ENCODE measurements around the gene PROB1. TPM values are rescaled to one million over a fixed set of nuclear protein-coding genes. Genes with fewer than 3 reads are reported as not detected.

Gene PROB1
- total and polyA plus RNA-seq, 2 of the 13 experiments (the other 11 are each of a cell fraction or from before 2014, with no cell fraction given): 0.69 to 1.1 TPM

DNA sequence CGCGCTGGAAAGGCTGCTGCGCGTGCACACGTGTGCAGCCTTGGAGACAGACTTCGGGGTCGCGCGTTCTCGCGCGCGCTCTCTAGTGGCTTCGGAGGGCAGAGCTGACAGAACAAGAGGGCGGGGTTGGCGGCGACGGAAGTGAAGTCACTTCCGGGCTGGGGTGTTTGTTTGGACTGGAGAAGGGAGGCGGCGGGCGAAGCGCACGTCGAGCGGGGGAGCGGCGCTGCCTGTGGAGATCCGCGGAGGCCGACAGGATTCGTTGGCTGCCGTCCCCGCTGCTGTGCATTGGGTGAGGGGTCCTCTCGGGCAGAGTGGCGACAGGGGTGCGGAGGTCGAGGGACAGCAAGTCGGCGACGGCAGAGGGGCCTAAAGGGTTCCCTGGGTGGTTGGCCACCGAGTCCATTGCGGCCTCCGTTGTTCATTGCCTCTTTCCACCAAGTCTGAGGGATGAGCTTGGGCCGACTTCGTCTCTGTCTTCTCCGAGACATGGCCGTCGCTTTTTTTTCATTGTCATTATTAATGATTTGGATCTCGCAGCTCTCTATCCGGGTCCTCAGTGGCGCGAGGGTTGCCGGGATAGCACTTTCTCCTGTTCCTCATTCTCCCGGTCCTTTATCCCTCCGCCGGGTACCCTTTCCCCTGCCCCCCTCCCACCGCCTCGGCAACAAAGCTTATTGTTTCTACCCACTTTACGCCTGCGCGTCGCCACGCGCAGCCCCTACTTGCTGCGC, 53.0 kb downstream of the PROB1 start, which contains the start of gene PAIP2 (continued):
- TF ChIP-seq, protein P1, sequence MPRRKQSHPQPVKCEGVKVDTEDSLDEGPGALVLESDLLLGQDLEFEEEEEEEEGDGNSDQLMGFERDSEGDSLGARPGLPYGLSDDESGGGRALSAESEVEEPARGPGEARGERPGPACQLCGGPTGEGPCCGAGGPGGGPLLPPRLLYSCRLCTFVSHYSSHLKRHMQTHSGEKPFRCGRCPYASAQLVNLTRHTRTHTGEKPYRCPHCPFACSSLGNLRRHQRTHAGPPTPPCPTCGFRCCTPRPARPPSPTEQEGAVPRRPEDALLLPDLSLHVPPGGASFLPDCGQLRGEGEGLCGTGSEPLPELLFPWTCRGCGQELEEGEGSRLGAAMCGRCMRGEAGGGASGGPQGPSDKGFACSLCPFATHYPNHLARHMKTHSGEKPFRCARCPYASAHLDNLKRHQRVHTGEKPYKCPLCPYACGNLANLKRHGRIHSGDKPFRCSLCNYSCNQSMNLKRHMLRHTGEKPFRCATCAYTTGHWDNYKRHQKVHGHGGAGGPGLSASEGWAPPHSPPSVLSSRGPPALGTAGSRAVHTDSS (CRISPR knock-in tag; conservative IDR thresholded peaks at IDR 0.05): no peak
- TF ChIP-seq TARDBP (CRISPR knock-in tag; IDR thresholded peaks at IDR 0.05) (peak; percentile 74), ZNF724P (CRISPR knock-in tag; IDR thresholded peaks at IDR 0.05; ENCODE audit: borderline replicate concordance) (peak; percentile 68; the same call in 1 of the 2 replicates), XBP1 (CRISPR knock-in tag; IDR thresholded peaks at IDR 0.05) (no peak), ZMYM4 (CRISPR knock-in tag; IDR thresholded peaks at IDR 0.05) (peak; percentile 61; the same call in 1 of the 2 replicates), ARNTL (CRISPR knock-in tag; IDR thresholded peaks at IDR 0.05) (peak; percentile 87), ZNF644 (CRISPR knock-in tag; IDR thresholded peaks at IDR 0.05; ENCODE audit: low read depth) (no peak), SALL1 (CRISPR knock-in tag; IDR thresholded peaks at IDR 0.05) (peak; percentile 73), PCBP2 (optimal IDR thresholded peaks at IDR 0.05; ENCODE audit: low read depth, low read length, poor library complexity, severe bottlenecking) (no peak), NFYC (CRISPR knock-in tag; IDR thresholded peaks at IDR 0.05) (no peak), TMF1 (CRISPR knock-in tag; IDR thresholded peaks at IDR 0.05; ENCODE audit: low read depth) (peak; percentile 79), BHLHE40 (IDR thresholded peaks at IDR 0.05; ENCODE audit: low read length) (peak; percentile 77; the same call in 1 of the 2 replicates), GZF1 (CRISPR knock-in tag; IDR thresholded peaks at IDR 0.05) (no peak), ZFX (CRISPR knock-in tag; IDR thresholded peaks at IDR 0.05; ENCODE audit: low read depth) (peak; percentile 90), NFATC3 (CRISPR knock-in tag; IDR thresholded peaks at IDR 0.05) (no peak), ZFAT (CRISPR knock-in tag; conservative IDR thresholded peaks at IDR 0.05) (no peak), NFE2 (CRISPR knock-in tag; IDR thresholded peaks at IDR 0.05) (no peak)
- TF ChIP-seq, protein P2, sequence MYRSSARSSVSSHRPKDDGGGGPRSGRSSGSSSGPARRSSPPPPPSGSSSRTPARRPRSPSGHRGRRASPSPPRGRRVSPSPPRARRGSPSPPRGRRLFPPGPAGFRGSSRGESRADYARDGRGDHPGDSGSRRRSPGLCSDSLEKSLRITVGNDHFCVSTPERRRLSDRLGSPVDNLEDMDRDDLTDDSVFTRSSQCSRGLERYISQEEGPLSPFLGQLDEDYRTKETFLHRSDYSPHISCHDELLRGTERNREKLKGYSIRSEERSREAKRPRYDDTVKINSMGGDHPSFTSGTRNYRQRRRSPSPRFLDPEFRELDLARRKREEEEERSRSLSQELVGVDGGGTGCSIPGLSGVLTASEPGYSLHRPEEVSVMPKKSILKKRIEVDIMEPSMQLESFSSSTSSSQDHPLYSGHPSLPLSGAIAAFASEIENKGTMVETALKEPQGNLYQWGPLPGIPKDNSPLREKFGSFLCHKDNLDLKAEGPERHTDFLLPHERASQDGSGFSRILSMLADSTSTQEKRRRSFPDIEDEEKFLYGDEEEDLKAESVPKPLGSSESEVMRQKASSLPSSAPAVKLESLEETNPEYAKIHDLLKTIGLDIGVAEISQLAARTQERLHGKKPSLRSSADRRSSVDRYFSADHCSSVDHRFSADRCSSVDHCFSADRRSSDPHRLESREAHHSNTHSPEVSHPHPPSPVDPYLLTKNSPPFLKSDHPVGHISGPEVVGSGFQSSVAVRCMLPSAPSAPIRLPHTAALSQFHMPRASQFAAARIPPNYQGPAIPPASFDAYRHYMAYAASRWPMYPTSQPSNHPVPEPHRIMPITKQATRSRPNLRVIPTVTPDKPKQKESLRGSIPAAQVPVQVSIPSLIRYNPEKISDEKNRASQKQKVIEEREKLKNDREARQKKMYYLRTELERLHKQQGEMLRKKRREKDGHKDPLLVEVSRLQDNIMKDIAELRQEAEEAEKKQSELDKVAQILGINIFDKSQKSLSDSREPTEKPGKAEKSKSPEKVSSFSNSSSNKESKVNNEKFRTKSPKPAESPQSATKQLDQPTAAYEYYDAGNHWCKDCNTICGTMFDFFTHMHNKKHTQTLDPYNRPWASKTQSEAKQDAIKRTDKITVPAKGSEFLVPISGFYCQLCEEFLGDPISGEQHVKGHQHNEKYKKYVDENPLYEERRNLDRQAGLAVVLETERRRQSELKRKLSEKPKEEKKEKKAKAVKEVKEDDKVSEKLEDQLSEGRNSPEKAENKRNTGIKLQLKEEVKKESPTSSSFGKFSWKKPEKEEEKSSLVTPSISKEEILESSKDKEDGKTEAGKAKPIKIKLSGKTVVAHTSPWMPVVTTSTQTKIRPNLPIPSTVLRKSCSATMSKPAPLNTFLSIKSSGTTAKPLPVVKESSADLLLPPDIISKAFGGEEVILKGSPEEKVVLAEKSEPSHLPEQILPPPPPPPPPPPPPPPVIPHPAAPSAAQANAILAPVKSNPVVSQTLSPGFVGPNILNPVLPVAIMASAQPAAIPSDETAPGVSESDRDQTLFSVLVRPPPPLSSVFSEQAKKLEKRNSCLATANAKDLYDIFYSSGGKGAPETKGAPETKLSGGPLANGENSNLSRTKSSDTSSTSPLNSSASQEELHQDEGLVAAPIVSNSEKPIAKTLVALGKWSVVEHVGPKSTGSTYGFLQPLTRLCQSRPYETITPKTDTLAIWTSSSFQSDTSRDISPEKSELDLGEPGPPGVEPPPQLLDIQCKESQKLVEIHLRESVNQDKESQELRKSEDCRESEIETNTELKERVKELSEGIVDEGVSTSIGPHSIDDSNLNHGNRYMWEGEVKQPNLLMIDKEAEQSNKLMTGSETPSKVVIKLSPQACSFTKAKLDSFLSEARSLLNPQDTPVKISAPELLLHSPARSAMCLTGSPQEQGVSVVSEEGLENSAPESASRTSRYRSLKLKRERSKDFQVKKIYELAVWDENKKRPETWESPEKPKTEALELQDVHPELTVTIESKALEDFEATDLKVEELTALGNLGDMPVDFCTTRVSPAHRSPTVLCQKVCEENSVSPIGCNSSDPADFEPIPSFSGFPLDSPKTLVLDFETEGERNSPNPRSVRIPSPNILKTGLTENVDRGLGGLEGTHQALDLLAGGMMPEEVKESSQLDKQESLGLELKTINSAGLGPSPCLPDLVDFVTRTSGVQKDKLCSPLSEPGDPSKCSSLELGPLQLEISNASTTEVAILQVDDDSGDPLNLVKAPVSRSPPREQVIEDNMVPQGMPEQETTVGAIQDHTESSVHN (CRISPR knock-in tag; IDR thresholded peaks at IDR 0.05): no peak; the same call in 1 of the 2 replicates
- TF ChIP-seq, protein P3, sequence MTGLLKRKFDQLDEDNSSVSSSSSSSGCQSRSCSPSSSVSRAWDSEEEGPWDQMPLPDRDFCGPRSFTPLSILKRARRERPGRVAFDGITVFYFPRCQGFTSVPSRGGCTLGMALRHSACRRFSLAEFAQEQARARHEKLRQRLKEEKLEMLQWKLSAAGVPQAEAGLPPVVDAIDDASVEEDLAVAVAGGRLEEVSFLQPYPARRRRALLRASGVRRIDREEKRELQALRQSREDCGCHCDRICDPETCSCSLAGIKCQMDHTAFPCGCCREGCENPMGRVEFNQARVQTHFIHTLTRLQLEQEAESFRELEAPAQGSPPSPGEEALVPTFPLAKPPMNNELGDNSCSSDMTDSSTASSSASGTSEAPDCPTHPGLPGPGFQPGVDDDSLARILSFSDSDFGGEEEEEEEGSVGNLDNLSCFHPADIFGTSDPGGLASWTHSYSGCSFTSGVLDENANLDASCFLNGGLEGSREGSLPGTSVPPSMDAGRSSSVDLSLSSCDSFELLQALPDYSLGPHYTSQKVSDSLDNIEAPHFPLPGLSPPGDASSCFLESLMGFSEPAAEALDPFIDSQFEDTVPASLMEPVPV (CRISPR knock-in tag; IDR thresholded peaks at IDR 0.05): peak; percentile 85
